ENCODE measurements around the gene SYNGR4. TPM values are rescaled to one million over a fixed set of nuclear protein-coding genes. Genes with fewer than 3 reads are reported as not detected.
A peak's percentile ranks its signal among the peaks of the same experiment; 100 is the strongest.
"Not testable (repeated sequence)": the region's sequence is repeated elsewhere in the genome, so short reads cannot be mapped to it uniquely, and the experiment has no call there.

SYNGR4 gene, protein sequence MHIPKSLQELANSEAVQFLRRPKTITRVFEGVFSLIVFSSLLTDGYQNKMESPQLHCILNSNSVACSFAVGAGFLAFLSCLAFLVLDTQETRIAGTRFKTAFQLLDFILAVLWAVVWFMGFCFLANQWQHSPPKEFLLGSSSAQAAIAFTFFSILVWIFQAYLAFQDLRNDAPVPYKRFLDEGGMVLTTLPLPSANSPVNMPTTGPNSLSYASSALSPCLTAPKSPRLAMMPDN
- total RNA-seq (2014; rRNA removed; shearing (Covaris generic)) (not detected in 2 replicates), polyA plus RNA-seq (2016; fragmentation: Nextera tagmentation; extraction: Ambion mirVana) (not detected in 2 replicates)

DNA sequence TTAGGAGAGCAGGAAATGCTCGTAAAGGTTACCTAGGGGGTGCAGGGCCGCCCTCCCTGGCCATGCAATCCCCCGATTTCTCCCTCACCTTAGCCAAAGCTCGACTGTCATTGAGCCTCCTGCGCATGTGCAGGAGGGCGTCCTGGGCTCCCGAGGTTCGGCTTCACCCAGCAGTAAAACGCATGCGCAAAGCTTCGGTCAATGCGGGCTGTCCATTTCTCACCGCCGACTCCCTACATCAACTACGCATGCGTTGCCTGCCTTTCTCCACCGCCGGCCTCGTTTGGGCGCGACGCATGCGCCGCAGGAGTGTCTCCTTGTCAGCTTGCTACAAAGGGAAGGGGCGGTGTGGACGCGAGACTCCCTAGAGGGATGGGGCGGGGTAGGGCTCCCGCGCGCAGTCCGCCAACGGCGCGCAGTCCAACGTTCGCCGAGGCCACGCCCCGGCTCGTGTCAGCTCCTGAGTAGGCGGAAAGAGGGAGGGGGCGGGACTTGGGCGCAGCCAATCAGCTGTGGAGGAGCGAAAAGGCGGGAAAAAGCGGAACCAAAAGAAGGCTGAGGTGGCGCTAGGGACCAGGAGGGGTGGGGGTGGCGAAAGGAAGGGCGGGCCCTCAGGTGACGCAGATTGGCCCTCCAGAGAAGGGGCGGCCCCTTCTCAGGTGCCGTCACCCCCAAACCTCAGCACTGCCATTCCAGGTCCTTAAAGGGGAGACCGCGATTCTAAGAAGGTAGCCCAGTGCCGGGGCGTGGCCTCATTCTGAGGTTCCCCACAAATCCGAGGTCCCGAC lies at the start of gene SYNGR4, which contains the start of gene TMEM143:
TSS of gene SYNGR4 (plus strand) at position 558 of the 788 bp plus-strand sequence. CDS start 1,476 bp downstream, outside the sequence.
TSS of gene TMEM143 (minus strand) at position 131 of the 788 bp plus-strand sequence. CDS start at position 111, 20 bp downstream.
- Histone ChIP-seq H4K20me1 (ENCODE audit: insufficient read depth) (no peaks in the 10 kb centered on the region), H3F3A (ENCODE audit: insufficient read depth) (no peaks in the 10 kb centered on the region), H2AFZ (peak within 1 kb of the TSS; percentile 89), H3K27me3 (replicated peaks; ENCODE audit: insufficient read depth) (no peaks in the 10 kb centered on the region), H3K36me3 (ENCODE audit: low read depth) (no peaks in the 10 kb centered on the region), H3K4me1 (ENCODE audit: insufficient read depth) (no peaks in the 10 kb centered on the region), H3K79me2 (ENCODE audit: insufficient read depth) (no peaks in the 10 kb centered on the region), H3K27ac (peak within 1 kb of the TSS; percentile 50), H3K9me3 (ENCODE audit: low read depth) (no peaks in the 10 kb centered on the region), H3K4me3 (peak within 1 kb of the TSS; percentile 73), H3K9ac (peak within 1 kb of the TSS; percentile 85), H3K4me2 (ENCODE audit: unreplicated experiment) (peak within 1 kb of the TSS; percentile 92), H3K9me2 (ENCODE audit: insufficient read depth) (no peaks in the 10 kb centered on the region)
- peak; percentile 99 for DNase-seq
- WGBS, 2 experiments (ENCODE audit: low coverage in 1 of 2, low lambda C conversion rate in 2 of 2, missing lambda C conversion rate in 2 of 2): 4% methylated on average over 52 to 59 of the region's 59 CpGs
- no peak for TF ChIP-seq EZH2 (IDR thresholded peaks at IDR 0.05; ENCODE audit: insufficient read depth, poor library complexity, severe bottlenecking)
- no peak for TF ChIP-seq EZH2phosphoT487 (IDR thresholded peaks at IDR 0.05; ENCODE audit: insufficient read depth, low read depth)
- in situ Hi-C loops (cut with MboI): no loop called here

DNA sequence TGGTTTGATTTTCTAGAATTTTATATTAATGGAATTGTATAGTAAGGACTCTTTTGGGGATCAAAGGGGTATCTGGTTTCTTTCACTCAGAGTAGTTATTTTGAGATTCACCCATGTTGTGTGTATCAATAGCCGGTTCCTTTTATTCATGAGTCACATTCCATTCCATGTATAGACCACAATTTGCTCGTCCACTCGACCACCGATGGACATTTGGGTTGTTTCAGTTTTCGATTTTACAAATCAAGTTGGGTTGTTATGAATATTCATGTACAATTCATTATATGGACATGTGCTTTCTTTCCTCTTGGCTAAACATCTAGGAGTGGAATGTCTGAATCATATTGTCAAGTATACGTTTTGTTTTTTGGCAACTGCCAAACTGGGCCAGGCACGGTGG lies 48.5 kb upstream of the SYNGR4 start:
- no peaks in the 10 kb centered on the region for H3K4me1 ChIP-seq (ENCODE audit: insufficient read depth)
- H3K9me2 ChIP-seq (ENCODE audit: insufficient read depth): no peaks in the 10 kb centered on the region
- no peaks in the 10 kb centered on the region for H3K79me2 ChIP-seq (ENCODE audit: insufficient read depth)
- H2AFZ ChIP-seq: no peak overlapping the region
- H4K20me1 ChIP-seq (ENCODE audit: insufficient read depth): no peaks in the 10 kb centered on the region
- in situ Hi-C loops (cut with MboI): no loop called here
- H3K27me3 ChIP-seq (replicated peaks; ENCODE audit: insufficient read depth): no peaks in the 10 kb centered on the region
- peaks cover 6% of the 10 kb centered on the region; the same call in 1 of the 2 replicates for H3F3A ChIP-seq (ENCODE audit: insufficient read depth)
- no peak overlapping the region for H3K4me3 ChIP-seq
- H3K9me3 ChIP-seq (ENCODE audit: low read depth): no peaks in the 10 kb centered on the region
- no peaks in the 10 kb centered on the region for H3K36me3 ChIP-seq (ENCODE audit: low read depth)
- no peak overlapping the region for H3K4me2 ChIP-seq (ENCODE audit: unreplicated experiment)
- no peak overlapping the region for H3K9ac ChIP-seq
- no peak for TF ChIP-seq EZH2phosphoT487 (IDR thresholded peaks at IDR 0.05; ENCODE audit: insufficient read depth, low read depth)
- TF ChIP-seq EZH2 (IDR thresholded peaks at IDR 0.05; ENCODE audit: insufficient read depth, poor library complexity, severe bottlenecking): no peak
- WGBS, 2 experiments (ENCODE audit: low coverage in 1 of 2, low lambda C conversion rate in 2 of 2, missing lambda C conversion rate in 2 of 2): 65% methylated on average over 7 of the region's 7 CpGs
- no peak for DNase-seq
- no peak overlapping the region for H3K27ac ChIP-seq

DNA sequence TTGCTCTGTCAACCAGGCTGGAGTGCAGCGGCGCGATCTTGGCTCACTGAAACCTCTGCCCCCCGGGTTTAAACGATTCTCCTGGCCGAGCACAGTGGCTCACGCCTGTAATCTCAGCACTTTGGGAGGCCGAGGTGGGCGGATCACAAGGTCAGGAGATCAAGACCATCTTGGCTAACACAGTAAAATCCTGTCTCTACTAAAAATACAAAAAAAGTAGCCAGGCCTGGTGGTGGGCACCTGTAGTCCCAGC lies 46.5 kb upstream of the SYNGR4 start:
- peaks cover 14% of the 10 kb centered on the region for H3F3A ChIP-seq (ENCODE audit: insufficient read depth)
- H3K4me3 ChIP-seq; H2AFZ ChIP-seq; DNase-seq; H3K4me2 ChIP-seq (ENCODE audit: unreplicated experiment); H3K9ac ChIP-seq; H3K9me2 ChIP-seq (ENCODE audit: insufficient read depth); H3K9me3 ChIP-seq (ENCODE audit: low read depth); H3K79me2 ChIP-seq (ENCODE audit: insufficient read depth); H3K27ac ChIP-seq; in situ Hi-C loops (cut with MboI); H3K4me1 ChIP-seq (ENCODE audit: insufficient read depth); H3K27me3 ChIP-seq (replicated peaks; ENCODE audit: insufficient read depth); H3K36me3 ChIP-seq (ENCODE audit: low read depth); H4K20me1 ChIP-seq (ENCODE audit: insufficient read depth): not testable (repeated sequence)
- WGBS, 2 experiments (ENCODE audit: low coverage in 1 of 2, low lambda C conversion rate in 2 of 2, missing lambda C conversion rate in 2 of 2): 66 to 71% methylated on average over 9 of the region's 9 CpGs

DNA sequence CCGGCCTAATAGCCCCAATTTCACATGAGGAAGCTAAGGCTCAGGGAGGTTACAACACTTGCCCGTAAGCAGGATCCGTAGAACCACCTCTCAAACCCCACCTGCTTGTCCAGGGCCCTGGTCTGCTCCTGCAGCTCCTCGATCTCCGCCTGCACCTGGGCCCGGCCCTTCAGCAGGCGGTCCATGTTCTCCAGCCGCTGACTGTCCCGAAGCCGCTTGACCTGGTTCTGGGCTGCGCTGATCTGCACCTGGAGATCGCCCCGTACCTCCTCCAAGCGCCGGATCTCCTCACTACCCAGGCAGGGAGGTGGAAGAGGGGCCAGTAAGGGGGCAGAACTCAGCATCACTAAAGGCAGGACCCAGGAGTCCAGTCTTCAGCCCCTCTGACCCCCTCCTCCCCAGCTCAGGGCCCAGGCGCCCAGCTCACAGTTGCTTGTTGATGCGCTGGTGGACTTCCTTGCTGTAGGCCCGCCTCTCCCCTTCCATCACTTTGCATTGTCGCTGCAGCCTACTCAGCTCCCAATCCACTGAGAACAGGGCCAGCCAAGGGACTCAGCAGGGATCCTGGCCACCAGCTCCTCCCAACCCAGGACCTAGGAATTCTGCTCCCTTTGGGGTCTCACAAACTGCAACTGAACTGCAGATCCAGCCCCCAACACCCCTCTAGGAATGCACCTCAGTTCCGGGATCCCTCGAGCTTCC lies 45.7 kb upstream of the SYNGR4 start:
- in situ Hi-C loops (cut with MboI): no loop called here
- no peak overlapping the region for H3K4me3 ChIP-seq
- no peaks in the 10 kb centered on the region for H3K9me2 ChIP-seq (ENCODE audit: insufficient read depth)
- peaks cover 12% of the 10 kb centered on the region for H3K4me1 ChIP-seq (ENCODE audit: insufficient read depth)
- H3K9ac ChIP-seq: no peak overlapping the region
- TF ChIP-seq EZH2 (IDR thresholded peaks at IDR 0.05; ENCODE audit: insufficient read depth, poor library complexity, severe bottlenecking): no peak
- TF ChIP-seq EZH2phosphoT487 (IDR thresholded peaks at IDR 0.05; ENCODE audit: insufficient read depth, low read depth): no peak
- H3K27me3 ChIP-seq (replicated peaks; ENCODE audit: insufficient read depth): no peaks in the 10 kb centered on the region
- no peaks in the 10 kb centered on the region for H3K36me3 ChIP-seq (ENCODE audit: low read depth)
- peaks cover 17% of the 10 kb centered on the region for H3F3A ChIP-seq (ENCODE audit: insufficient read depth)
- no peak overlapping the region for H3K4me2 ChIP-seq (ENCODE audit: unreplicated experiment)
- no peaks in the 10 kb centered on the region for H3K9me3 ChIP-seq (ENCODE audit: low read depth)
- H2AFZ ChIP-seq: no peak overlapping the region
- DNase-seq: no peak
- no peaks in the 10 kb centered on the region for H4K20me1 ChIP-seq (ENCODE audit: insufficient read depth)
- no peaks in the 10 kb centered on the region for H3K79me2 ChIP-seq (ENCODE audit: insufficient read depth)
- 92 to 94% methylated on average over 21 of the region's 21 CpGs for WGBS, 2 experiments (ENCODE audit: low coverage in 1 of 2, low lambda C conversion rate in 2 of 2, missing lambda C conversion rate in 2 of 2)
- no peak overlapping the region for H3K27ac ChIP-seq
